SK-N-SH (cell line): ENCODE data around the gene SMPD3. TPM values are rescaled to one million over a fixed set of nuclear protein-coding genes. Genes with fewer than 3 reads are reported as not detected.

ENCODE experiments used
- CTCF ChIA-PET: fragments of 300-600, 350-600 bp; formaldehyde crosslinking; extraction: SDS; loops from one replicate; lab custom pipeline; 2021; lab: Yijun Ruan, JAX
- POLR2A ChIA-PET: fragments of 350-600 bp; sonication (Branson Sonifier 250); formaldehyde crosslinking; extraction: SDS; loops from one replicate; lab custom pipeline; 2020; ENCODE audit warnings: antibody characterized with exemption, inconsistent platforms; lab: Yijun Ruan, JAX
- DNase-seq: peaks from one replicate; pipeline ENCODE4 v3.0.0; 2012
- H2AFZ ChIP-seq: fragments of 200-600 bp; sonication (generic); 2 replicates; pipeline ENCODE4 v1.8.1; 2016; ENCODE audit warnings: antibody characterized with exemption, mild to moderate bottlenecking, low read depth
- H3F3A ChIP-seq: fragments of 200-600 bp; sonication (generic); replicated peaks from 2 replicates; pipeline ENCODE3; 2016; ENCODE audit warnings: antibody characterized with exemption, mild to moderate bottlenecking; ENCODE audit not compliant: insufficient read depth
- H3K27ac ChIP-seq, 2 experiments: fragments of 200-500 bp in 1 of 2; fragments of 200-600 bp in 1 of 2; sonication (Bioruptor generic) in 1 of 2; sonication (generic), shearing (Covaris generic) in 1 of 2; 2 replicates each; pipeline versions ENCODE4 v1.5.1 to v1.6.1; 2014 to 2016; ENCODE audit warnings: low read depth in 2 of 2, inconsistent platforms in 1 of 2, low read length in 1 of 2, mild to moderate bottlenecking in 1 of 2, mixed read lengths in 1 of 2
- H3K27me3 ChIP-seq: fragments of 200-600 bp; sonication (generic), shearing (Covaris generic); 2 replicates; pipeline ENCODE4 v1.6.1; 2016; ENCODE audit warnings: mixed run types; ENCODE audit not compliant: insufficient read depth
- H3K36me3 ChIP-seq, 2 experiments: fragments of 200-500 bp in 1 of 2; fragments of 200-600 bp in 1 of 2; sonication (Bioruptor generic) in 1 of 2; sonication (generic) in 1 of 2; replicated peaks in 1 of 2; 2 replicates each; pipeline versions ENCODE3 to v1.5.1; 2014 to 2016; ENCODE audit warnings: low read length in 1 of 2, mild to moderate bottlenecking in 1 of 2; ENCODE audit not compliant: insufficient read depth in 2 of 2, control insufficient read depth in 1 of 2
- H3K4me1 ChIP-seq, 2 experiments: fragments of 200-500 bp in 1 of 2; fragments of 200-600 bp in 1 of 2; sonication (Bioruptor generic) in 1 of 2; sonication (generic), shearing (Covaris generic) in 1 of 2; 2 replicates each; pipeline versions ENCODE4 v1.5.1 to v1.6.1; 2014 to 2016; ENCODE audit warnings: low read depth in 1 of 2, low read length in 1 of 2, mixed run types in 1 of 2; ENCODE audit not compliant: insufficient read depth in 2 of 2, control insufficient read depth in 1 of 2
- H3K4me2 ChIP-seq: fragments of 200-600 bp; sonication (generic), shearing (Covaris generic); 2 replicates; pipeline ENCODE4 v1.6.1; 2017; ENCODE audit warnings: mixed run types
- H3K4me3 ChIP-seq, 2 experiments: fragments of 200-500 bp in 1 of 2; fragments of 200-600 bp in 1 of 2; sonication (Bioruptor generic) in 1 of 2; sonication (generic), shearing (Covaris generic) in 1 of 2; 2 replicates each; pipeline versions ENCODE4 v1.5.1 to v1.8.1; 2014 to 2016; ENCODE audit warnings: low read depth in 2 of 2, inconsistent platforms in 1 of 2, low read length in 1 of 2, mild to moderate bottlenecking in 1 of 2, mixed read lengths in 1 of 2, moderate library complexity in 1 of 2
- H3K79me2 ChIP-seq: fragments of 200-600 bp; sonication (generic); 2 replicates; pipeline ENCODE4 v1.8.1; 2017; ENCODE audit warnings: mild to moderate bottlenecking; ENCODE audit not compliant: insufficient read depth
- H3K9ac ChIP-seq: fragments of 200-600 bp; sonication (generic); 2 replicates; pipeline ENCODE4 v1.6.1; 2017; ENCODE audit warnings: mixed run types
- H3K9me2 ChIP-seq: fragments of 200-600 bp; sonication (generic); 2 replicates; pipeline ENCODE4 v1.6.1; 2017; ENCODE audit warnings: mixed run types
- H3K9me3 ChIP-seq: fragments of 200-600 bp; sonication (generic); 2 replicates; pipeline ENCODE4 v1.6.1; 2017; ENCODE audit warnings: mixed run types, mild to moderate bottlenecking, moderate library complexity
- H4K20me1 ChIP-seq: fragments of 200-600 bp; sonication (generic); 2 replicates; pipeline ENCODE4 v1.6.1; 2017; ENCODE audit warnings: mild to moderate bottlenecking, mixed run types; ENCODE audit not compliant: insufficient read depth
- CHD2 ChIP-seq: fragments of 150-350 bp; IDR thresholded peaks from 2 replicates; pipeline ENCODE4 v1.6.1; 2018; ENCODE audit warnings: low read length; ENCODE audit not compliant: partially characterized antibody
- FOXM1 ChIP-seq: IDR thresholded peaks from 2 replicates; pipeline ENCODE4 v1.4.0; 2012; ENCODE audit warnings: low read depth, mild to moderate bottlenecking
- GATA2 ChIP-seq: sonication (generic); formaldehyde crosslinking; IDR thresholded peaks from 2 replicates; pipeline ENCODE4 v1.5.0; 2020; ENCODE audit warnings: mild to moderate bottlenecking, missing genetic modification reagents
- IRF3 ChIP-seq: fragments of 150-350 bp; IDR thresholded peaks from 2 replicates; pipeline ENCODE4 v1.6.1; 2016; ENCODE audit warnings: mild to moderate bottlenecking, low read depth, low read length
- MEF2A ChIP-seq: IDR thresholded peaks from 2 replicates; pipeline ENCODE4 v1.4.0; 2012; ENCODE audit warnings: low read depth, borderline replicate concordance
- REST ChIP-seq: IDR thresholded peaks from 2 replicates; pipeline ENCODE4 v1.6.1; 2012; ENCODE audit warnings: mild to moderate bottlenecking, low read depth, low read length, moderate library complexity
- SMC3 ChIP-seq: IDR thresholded peaks from 2 replicates; pipeline ENCODE4 v1.6.1; 2012; ENCODE audit warnings: low read depth, low read length, improper control_type of control experiment
- TAF1 ChIP-seq: IDR thresholded peaks from 2 replicates; pipeline ENCODE4 v1.6.1; 2012; ENCODE audit warnings: low read depth, mild to moderate bottlenecking, low read length, moderate library complexity, borderline replicate concordance
- USF1 ChIP-seq: IDR thresholded peaks from 2 replicates; pipeline ENCODE4 v1.4.0; 2012; ENCODE audit warnings: low read depth, borderline replicate concordance
- USF2 ChIP-seq: fragments of 150-350 bp; IDR thresholded peaks from 2 replicates; pipeline ENCODE4 v1.6.1; 2017; ENCODE audit warnings: antibody characterized with exemption, low read length, low read depth, borderline replicate concordance
- ZBTB33 ChIP-seq: IDR thresholded peaks from 2 replicates; pipeline ENCODE4 v1.4.0; 2012; ENCODE audit warnings: low read depth, borderline replicate concordance
- WGBS: methylation state at CpG from one replicate; pipeline ENCODE4 v1.1.6; 2017; ENCODE audit warnings: low lambda C conversion rate; 5-methylcytosine and 5-hydroxymethylcytosine counted together
- polyA plus RNA-seq, 3 experiments: library from polyadenylated mRNA; depleted of rRNA; stranded (reverse); fragments of >200 nt; gene quantifications; 2 replicates each; pipeline ENCODE4 v1.2.3, GENCODE V29; 2012

SMPD3 gene
- polyA plus RNA-seq, 1 of the 3 experiments (the other 2 are of a cell fraction) = 0.38 TPM

GRCh38 chr16:68406458-68407152 lies 41.7 kb downstream of the SMPD3 start (continued):
- no peak for TF ChIP-seq REST

- POLR2A ChIA-PET = interaction anchor here (2.4 kb wide), 1 partner anchor 27 kb away, joined by 10 read pairs; no protein-coding TSS in a partner anchor
These were observed 43.5 kb downstream of the SMPD3 start for GRCh38 chr16:68404736-68405345.

More at GRCh38 chr16:68404736-68405345, 43.5 kb downstream of the SMPD3 start:
- no peak overlapping the region for H3K4me3 ChIP-seq
- no peaks in the 10 kb centered on the region for H3K9me3 ChIP-seq
- peaks cover 7% of the 10 kb centered on the region; the same call in 1 of the 2 replicates for H3K27me3 ChIP-seq
- H3F3A ChIP-seq = peaks cover 4% of the 10 kb centered on the region
- no peak overlapping the region for H2AFZ ChIP-seq
- peaks cover 7 to 25% of the 10 kb centered on the region in 2 experiments; a peak in 3 of 4 replicates for H3K4me1 ChIP-seq
- H3K9me2 ChIP-seq = no peaks in the 10 kb centered on the region; the same call in 1 of the 2 replicates
- no peaks in the 10 kb centered on the region for H4K20me1 ChIP-seq
- H3K27ac ChIP-seq = no peak overlapping the region
- TF ChIP-seq ZBTB33 (no peak), IRF3 (no peak), MEF2A (no peak), GATA2 (CRISPR knock-in tag) (no peak), USF2 (no peak), CHD2 (no peak), FOXM1 (no peak), SMC3 (no peak), TAF1 (no peak), USF1 (no peak)
- H3K4me2 ChIP-seq = no peak overlapping the region
- CTCF ChIA-PET = interaction anchor here (1.2 to 3.6 kb wide), 3 partner anchors 8 to 40 kb away, joined by 5 to 30 read pairs (median 24); no protein-coding TSS in a partner anchor
- no peaks in the 10 kb centered on the region for H3K36me3 ChIP-seq
- 66% methylated on average over 5 of the region's 8 CpGs for WGBS
- no peaks in the 10 kb centered on the region for H3K79me2 ChIP-seq
- H3K9ac ChIP-seq = no peak overlapping the region
- DNase-seq = no peak
